Kidney glomerular epithelial cell (primary cell): ENCODE data around the gene LPP.

Experiments used
- DNase-seq: peaks from one replicate; lab custom pipeline; 2025; lab: John Stamatoyannopoulos, UW

LPP gene

GRCh38 chr3:188557235-188557634 lies 403.3 kb downstream of the LPP start:
- no peak for DNase-seq

GRCh38 chr3:188558343-188559071 lies 404.6 kb downstream of the LPP start:
- no peak for DNase-seq

GRCh38 chr3:188559072-188559429 lies 405.1 kb downstream of the LPP start:
- no peak for DNase-seq

GRCh38 chr3:188559856-188560255 lies 405.9 kb downstream of the LPP start:
- DNase-seq, result no peak

- DNase-seq, result no peak
Observed at GRCh38 chr3:188562144-188562543, 408.2 kb downstream of the LPP start.

- DNase-seq, result no peak
Observed at GRCh38 chr3:188567478-188568195, 413.7 kb downstream of the LPP start.

- no peak for DNase-seq
Observed at GRCh38 chr3:188568736-188569135, 414.8 kb downstream of the LPP start.

GRCh38 chr3:188571531-188572095 lies 417.7 kb downstream of the LPP start:
- DNase-seq, result no peak

GRCh38 chr3:188573291-188573940 lies 419.5 kb downstream of the LPP start:
- DNase-seq, result no peak

GRCh38 chr3:188573956-188574355 lies 420.0 kb downstream of the LPP start:
- no peak for DNase-seq

- DNase-seq, result no peak
Observed at GRCh38 chr3:188574885-188575284, 420.9 kb downstream of the LPP start.

- DNase-seq, result no peak
Observed at GRCh38 chr3:188575501-188575900, 421.5 kb downstream of the LPP start.

GRCh38 chr3:188577539-188577938 lies 423.6 kb downstream of the LPP start:
- DNase-seq, result no peak

- DNase-seq, result no peak
Observed at GRCh38 chr3:188578576-188579363, 424.8 kb downstream of the LPP start.

GRCh38 chr3:188580223-188580622 lies 426.3 kb downstream of the LPP start:
- DNase-seq, result no peak

GRCh38 chr3:188580659-188581058 lies 426.7 kb downstream of the LPP start:
- no peak for DNase-seq

GRCh38 chr3:188581365-188581764 lies 427.4 kb downstream of the LPP start:
- DNase-seq, result no peak

GRCh38 chr3:188581792-188582191 lies 427.8 kb downstream of the LPP start:
- no peak for DNase-seq

- no peak for DNase-seq
Observed at GRCh38 chr3:188583341-188584161, 429.6 kb downstream of the LPP start.

GRCh38 chr3:188584162-188584529 lies 430.2 kb downstream of the LPP start:
- peak; percentile 59 for DNase-seq
